Stimulated activated CD8-positive, alpha-beta memory T cell treated with anti-CD3 and anti-CD28 coated beads, Interleukin-15, amount 100 ng/mL, for 1 hour (primary cell): ENCODE data around the gene MB.

ENCODE experiments used
- DNase-seq: peaks from one replicate; pipeline ENCODE4 v3.0.0-alpha.2; 2020; ENCODE audit warnings: low read depth

Gene MB

DNA sequence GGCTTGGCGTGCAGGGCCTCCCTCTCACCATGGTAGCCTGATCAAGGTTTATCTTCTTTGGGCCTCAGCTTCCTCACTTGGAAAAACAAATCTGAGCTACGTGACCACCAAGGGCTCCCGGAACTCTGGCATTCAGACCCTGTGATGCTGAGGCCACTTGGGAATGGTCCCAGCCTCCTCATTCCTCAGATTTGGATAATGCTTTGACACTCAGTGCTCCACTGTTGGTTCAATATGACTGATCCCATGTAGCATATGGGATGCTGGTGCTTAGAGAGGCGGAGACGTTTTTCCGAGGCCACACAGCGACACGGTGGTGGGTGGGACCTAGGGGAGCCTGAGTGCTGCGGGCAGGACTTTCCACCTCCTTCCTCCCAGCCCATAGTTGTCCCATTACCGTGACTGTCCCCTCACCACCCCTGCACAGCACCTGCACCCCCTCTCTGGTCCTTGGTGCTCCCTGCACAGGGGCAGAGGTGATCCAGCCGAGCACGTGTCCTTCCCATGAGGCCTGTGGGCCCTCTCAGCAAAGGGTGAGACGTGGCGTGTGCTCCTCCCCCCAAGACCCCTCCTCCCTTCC lies 23.1 kb downstream of the MB start:
- no peak for DNase-seq

DNA sequence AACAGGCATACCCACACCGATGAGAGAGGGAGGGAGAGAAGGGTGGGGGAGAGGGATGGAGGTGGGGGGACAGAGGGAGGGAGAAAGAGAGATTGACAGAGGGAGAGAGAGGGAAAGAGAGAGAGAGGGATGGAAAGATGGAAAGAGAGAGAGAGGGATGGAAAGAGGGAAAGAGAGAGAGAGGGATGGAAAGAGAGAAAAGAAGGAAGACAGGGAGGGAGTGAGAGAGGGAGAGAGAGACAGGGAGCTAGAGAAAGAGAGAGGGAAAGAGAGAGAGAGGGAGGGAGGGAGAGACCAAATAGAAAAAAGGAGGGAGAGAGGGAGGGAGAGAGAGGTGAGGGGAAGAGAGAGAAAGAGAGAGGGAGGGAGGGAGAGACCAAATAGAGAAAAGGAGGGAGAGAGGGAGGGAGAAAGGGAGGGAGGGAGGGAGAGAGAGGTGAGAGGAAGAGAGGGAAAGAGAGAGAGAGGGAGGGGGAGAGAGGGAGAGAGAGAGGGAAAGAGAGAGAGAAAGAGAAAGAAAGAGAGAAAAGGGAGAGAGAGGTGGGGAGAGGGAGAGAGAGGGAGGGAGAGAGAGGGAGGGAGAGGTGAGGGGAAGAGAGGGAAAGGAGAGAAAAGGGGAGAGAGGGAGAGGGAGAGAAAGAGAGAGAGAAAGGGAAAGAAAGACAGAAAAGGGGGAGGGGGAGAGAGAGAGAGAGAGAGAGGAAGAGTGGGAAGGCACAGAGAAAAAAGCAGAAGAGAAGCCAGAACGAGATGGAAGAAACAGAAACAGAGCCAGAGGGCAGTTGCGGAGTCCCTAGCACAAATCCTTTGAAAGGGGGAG lies 23.8 kb downstream of the MB start:
- DNase-seq, result no peak

DNA sequence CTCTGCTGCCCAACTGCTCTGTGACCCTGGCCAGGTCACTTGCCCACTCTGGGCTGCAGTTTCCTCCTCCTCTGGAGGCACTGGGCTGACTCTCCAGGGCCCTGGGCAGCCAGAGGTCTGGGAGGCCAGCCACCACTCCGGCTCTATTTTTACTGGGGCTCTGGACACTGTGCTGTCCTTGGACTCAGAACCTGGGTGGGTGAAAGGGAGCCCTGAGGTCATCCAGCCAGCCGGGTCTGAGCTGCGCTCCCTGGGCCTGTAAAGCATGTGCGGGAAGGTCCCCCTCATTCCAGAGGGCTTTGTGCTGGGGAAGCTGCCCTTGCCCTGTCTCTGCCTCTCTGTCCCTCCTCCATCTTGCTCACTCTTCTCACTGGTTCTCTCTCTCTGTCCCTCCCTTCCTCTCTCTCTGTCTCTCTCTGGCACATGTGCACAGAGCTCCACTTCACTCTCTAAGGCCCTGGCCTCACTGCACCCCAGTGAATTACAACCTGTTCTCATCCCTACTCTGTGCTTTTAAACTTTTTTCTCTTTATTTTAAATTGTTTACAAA lies 24.6 kb downstream of the MB start:
- no peak for DNase-seq

DNA sequence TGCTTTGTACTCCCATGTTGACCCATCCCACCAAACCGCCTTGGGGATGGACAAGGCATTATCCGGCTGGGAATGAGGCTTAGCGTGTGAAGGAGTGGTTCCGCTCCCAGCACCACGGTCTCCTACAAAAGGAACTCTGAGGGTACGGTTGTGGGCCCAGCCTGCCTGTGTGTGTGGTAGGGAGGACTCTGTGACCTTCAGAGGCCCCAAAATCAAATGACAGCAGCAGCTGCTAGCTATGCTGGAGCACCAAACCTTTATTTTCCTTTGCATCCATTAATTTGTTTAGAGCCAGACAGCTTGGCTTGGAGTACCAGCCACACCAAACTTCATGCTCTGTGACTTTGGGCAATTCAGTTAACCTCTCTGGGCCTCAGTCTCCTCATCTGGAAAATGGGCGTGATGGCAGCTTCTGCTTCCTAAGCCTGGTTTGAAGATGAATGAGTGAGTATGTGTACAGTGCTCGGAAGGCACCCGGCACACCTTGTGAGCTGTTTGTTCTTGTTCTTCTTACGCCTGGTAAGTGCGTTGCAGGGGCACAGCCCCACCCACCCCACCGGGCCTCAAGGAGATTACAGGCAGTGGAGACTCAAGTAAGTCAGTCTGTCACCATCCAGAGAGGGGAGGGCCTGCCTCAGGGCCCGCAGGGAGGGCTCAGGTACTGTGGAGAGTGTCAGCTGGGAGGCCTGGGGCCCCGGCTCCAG lies 25.3 kb downstream of the MB start:
- no peak for DNase-seq

DNA sequence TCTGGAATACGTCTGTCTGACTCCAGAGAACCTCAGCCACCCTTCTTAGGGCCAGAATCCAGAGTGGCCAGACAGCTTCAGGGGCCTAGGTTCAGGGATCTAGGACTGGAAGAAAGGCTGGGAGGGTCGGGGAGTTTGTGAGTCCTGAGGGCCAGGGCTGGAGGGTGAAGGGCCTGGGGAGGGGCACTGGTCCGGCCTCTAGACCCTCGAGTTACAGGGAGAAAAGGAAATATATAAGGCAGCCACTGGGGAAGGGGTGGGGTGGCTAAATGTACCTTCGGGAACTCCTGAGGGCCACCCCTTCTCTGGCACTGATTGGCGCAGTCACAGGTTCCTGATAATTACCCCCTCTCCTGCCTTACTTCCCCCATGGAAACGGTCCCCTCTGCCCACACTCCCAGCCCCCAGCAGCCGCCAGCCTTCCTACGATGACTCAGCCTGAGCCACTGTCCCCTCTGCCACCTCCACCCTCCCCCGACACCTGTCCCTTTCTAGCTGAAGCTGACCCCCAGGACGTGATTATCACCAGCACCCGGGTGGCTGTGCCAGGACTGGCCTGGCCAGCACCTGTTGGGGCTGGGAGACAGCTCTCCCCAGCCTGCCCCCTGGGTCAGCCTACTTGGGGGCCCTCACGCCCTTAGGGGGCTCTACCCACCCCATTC lies 26.4 kb downstream of the MB start:
- no peak for DNase-seq

DNA sequence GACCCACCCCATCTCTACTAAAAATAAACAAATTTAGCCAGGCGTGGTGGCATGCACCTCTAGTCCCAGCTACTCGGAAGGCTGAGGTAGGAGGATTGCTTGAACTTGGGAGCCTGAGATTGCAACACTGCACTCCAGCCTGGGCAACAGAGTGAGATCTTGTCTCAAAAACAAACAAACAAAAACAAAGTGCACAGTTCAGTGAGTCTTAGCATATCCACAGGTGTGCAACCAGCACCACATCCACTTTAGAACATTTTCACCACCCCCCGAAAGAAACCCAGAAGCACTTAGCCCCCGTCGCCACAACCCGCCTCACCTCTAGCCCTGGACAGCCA lies 27.4 kb downstream of the MB start:
- DNase-seq, result no peak

DNA sequence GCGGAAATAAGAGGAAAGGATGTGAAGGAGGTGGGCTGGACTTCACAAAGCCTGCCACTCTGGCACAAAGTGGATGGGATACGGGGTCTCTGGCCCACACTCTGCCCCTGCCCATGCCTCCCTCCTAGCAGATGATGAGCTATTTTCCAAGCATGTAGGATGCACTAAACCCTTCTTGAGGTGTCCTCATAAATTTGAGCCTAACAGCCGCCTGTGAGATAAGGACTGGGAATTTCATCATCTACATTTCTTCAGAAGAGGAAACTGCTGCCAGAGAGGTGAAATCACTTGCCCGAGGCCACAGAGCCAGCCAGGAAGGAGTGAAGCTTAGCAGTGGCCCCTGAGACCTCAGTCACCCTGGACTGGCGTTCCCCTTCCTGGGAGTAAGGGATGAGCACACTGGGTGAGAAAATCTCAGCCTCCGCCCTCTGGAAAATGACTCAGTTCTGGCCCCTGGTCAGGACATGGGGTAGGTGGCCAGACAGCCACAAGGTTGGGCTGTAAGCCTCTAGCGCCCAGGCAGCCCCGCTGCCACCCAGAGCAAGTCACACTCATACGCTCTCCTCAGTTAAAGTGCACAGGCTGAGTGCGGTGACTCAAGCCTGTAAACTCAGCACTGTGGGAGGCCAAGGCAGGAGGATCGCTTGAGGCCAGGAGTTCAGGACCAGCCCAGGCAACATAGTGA lies 27.9 kb downstream of the MB start:
- DNase-seq, result no peak

DNA sequence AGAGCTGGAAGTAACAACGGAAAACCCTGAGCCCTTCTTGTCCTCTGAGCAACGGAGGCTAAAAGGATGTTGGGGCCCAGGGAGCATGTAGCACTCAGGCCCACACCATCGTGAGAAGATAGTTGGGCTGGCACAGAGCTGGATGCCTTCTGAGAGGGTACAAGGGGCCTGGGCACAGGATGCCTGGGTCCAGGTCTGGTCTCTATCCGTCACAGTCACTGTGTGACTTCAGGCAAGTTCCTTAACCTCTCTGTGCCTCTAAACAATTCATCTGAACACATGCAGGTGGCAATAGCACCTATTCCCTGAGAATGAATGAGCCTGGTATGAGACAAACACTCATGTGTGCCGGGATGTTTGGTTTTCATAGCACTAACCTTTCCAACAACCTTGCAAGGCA lies 29.2 kb downstream of the MB start:
- no peak for DNase-seq

DNA sequence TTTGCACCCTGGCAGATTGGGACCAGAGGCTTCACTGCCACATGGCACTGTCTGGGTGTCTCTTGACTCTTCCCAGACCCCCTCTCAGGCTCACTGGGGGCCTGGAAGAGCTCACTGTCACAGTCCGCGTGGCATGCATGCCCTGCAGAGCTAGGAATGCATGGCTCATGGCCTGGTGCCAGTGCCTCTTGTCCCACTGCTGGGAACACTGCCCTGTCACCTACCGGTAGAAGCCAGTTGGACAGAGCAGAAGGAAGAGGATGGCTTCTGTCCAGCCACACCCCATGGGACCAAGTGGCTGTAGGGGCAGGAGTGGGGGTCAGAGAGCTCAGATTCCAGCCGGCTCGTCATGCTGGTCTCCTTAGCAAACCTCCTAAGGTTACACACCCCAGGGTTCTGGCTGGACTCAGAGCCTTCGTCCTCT lies 29.7 kb downstream of the MB start:
- no peak for DNase-seq

DNA sequence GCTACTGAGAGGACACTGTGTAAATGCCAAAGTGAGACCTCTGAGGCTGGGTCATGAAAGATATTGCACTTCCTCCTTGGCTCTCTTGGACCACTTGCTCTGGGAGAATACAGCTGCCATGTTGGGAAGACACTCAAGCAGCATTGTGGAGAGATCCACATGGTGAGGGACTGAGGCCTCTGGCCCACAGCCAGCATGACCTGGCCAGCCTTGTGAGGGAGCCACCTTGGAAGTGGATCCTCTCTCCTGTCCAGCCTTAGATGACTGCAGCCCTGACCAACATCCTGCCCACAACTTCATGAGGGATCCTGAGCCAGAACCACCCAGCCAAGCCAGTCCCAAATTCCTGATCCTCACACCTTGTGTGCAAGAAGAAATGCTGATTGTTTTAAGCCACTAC lies 30.4 kb downstream of the MB start:
- DNase-seq, result no peak

DNA sequence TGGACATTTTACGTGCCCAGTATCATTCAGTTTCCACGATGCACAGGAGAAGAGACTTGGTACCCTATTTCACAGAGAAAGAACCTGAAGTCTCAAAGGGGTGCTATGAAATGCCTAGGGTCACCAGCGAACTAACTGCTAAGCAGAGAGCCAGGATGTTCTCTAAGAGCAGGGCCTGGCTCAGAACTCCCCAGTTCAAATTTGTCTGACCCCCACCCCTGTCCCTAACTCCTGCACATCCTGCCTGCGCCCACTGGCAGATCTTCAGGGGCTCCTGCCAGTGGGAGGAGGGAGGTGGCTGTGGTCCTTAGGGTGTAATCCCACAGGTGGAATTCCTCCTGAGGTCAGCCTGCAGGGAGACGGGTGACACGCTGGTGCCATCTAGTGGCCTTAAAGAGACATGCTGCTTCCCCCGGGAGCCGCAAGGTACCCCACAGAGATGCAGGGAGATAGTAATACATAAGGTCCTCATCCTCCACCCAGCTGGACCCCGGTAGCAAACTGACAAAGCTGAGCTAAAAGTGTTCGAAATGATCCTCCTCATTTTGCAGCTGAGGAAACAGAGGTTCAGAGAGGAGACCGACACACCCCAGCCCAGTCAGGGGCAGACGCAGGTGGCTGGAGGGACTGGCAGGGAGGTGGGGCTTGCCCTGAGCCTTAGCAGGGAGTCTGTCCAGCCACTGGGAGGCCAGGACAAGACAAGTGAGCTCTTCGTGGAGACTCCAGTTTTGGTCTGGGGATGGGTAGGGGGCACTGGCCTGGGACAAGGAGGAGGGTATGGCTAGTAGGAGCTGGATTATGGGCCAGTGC lies 34.1 kb downstream of the MB start:
- peak; percentile 10 for DNase-seq

DNA sequence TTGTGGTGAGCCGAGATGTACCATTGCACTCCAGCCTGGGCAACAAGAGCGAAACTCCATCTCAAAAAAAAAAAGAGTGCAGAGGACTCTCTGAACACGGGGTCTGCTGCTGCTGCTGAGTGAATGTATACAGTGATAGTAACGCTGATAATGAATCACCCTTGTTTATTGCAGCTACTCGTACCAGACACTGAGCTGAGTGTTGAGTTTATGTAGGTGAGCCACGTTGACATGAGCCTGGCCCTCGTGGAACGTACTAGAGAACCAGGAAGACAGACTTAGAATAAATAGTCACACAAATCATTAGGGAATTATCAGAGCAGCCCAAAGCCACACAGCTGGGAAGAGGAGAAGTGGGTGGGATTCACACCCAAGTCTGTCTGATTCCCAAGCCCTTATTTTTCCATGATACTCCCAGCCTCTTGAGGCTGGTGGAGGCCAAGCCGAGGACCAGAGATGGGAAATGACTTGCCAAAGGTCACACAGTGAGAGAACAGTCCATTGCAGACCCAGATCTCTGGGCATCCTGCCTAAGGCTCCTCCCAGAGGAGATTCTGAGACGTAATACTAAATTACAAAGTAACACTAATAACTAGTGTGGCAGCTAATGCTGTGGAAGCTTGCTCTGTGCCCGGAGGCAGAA lies 34.8 kb downstream of the MB start:
- DNase-seq, result no peak

DNA sequence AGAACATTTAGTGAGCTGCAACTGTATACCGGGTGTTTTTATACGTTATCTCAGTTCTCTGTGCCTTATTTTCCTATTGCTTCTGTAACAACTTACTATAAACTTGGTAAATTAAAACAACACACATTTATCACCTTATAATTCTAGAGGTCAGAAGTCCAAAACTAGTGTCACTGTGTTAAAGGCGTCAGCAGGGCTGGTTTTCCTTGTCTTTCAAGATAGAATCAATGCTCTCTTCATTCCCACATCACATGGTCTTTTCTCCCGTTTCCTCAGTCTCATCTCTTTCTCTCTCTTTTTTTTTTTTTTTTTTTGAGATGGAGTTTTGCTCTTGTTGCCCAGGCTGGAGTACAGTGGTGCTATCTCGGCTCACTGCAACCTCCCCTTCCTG lies 36.1 kb downstream of the MB start:
- DNase-seq, result no peak

DNA sequence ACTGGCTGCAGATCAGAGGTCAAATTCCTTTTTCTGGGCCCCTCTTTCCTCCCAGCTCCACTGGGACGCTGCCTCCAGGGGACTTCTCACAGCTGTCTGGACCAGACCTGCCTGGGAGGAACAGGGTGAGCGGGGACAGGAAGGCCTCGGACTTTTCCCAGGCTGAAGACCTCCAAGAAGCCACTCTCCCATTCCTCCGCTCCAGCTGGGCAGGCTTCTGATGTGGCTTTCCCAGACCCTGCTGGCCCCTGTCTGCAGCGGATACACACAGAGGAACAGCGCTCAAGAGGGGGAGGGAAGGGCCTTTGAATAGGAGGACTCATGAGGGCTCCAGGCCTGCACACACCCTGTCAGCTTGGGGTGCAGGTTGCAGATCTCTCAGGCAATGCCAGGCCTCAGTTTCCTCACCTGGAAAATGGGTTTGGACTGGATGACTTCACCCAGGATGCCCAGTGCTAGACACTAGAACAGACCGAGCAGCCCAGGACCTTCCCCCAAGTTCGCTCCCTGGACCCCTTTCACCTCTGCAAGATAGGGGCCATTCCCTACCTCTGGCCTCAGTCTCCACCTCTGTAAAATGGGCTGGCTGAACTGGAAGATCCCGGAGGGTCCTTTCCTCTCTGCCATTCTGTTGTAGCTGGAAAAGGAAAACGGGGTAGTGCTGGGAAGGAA lies 36.6 kb downstream of the MB start:
- no peak for DNase-seq

DNA sequence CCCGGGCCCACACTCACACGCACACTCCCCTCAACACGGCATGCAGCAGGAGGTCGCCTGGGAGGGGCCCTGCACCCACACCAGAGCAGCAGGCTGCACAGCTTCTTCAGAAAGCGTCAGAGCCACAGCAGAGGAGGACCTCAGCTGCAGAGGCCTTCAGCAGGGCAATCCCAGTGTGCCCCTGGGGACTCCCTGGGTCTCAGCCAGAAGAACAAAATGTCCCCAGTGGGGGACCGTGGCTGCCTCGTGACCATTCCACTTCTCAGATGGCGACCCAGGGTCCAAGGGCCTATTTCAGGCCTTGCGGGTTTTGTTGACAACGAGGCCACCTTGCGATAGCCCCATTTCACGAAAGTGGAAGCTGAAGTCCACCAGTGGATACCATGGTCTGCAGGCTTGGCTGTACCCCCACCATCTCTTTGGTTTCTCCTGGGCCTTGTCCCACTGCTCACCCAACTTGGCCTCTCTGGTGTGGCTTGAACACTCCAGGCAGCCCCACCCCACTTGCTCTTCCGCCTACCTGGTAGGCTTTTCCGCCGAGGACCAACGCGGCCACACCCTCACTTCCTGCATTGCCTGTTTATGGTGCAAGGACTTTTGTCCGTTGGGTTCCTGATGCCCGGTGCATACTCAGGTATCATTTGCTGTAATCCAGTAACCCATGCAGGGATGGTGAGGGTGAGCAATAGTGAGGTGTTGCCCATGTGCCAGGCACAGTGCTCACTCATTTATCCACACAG lies 38.1 kb downstream of the MB start:
- DNase-seq, result no peak

DNA sequence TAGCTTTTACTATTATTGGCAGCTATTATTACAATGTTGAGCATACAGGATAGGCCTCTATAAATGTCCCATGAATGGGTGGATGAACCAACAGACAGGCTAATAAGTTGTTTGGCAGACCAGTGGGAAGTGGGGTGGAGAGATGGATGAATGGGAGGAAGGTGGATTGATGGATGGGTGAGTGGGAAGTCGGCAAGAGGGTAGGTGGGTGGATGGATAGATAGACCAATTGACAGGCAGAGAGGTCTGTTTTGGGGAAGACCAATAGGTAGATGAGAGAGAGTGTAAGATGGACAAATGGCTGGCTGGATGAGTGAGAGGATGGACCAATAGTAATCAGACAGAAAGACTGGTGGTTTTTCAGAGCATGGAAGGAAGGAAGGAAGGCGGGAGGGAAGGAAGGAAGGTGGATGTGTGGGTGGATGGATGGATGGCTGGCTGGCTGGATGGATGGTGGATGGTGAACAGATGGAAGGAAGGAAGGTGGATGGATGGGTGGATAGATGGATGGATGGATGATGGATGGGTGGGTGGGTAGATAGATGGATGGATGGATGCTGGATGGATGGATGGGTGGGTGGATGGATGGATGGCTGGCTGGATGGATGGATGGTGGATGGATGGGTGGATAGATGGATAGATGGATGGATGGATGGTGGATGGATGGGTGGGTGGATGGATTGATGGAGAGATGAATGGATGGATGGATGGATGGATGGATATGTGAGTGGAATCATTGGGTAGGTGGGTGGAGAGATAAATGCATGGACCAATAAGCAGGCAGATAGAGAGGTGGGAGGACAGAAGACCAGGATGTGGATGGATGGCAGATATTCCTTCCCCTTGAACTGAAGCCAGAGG lies 39.1 kb downstream of the MB start:
- DNase-seq, result no peak

DNA sequence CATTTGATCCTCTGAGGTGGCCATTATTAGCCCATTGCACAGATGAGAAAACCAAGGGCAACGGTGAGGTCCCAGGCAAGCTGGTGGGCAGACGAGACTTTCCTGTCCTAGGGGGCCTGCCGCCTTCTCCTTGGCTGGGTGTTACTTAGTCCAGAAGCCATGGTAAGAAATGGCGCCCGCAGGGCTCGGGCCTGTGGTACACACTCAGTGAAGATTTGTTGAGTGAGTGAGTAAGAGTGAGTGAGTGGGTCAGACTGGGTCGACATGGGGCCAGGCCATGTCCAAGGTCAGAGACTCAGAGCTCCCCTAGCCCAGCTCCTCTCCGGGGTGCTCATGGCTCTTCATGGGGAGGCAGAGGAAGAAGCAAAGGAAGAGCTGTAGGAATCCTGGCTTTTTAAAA lies 40.5 kb downstream of the MB start:
- DNase-seq, result no peak

DNA sequence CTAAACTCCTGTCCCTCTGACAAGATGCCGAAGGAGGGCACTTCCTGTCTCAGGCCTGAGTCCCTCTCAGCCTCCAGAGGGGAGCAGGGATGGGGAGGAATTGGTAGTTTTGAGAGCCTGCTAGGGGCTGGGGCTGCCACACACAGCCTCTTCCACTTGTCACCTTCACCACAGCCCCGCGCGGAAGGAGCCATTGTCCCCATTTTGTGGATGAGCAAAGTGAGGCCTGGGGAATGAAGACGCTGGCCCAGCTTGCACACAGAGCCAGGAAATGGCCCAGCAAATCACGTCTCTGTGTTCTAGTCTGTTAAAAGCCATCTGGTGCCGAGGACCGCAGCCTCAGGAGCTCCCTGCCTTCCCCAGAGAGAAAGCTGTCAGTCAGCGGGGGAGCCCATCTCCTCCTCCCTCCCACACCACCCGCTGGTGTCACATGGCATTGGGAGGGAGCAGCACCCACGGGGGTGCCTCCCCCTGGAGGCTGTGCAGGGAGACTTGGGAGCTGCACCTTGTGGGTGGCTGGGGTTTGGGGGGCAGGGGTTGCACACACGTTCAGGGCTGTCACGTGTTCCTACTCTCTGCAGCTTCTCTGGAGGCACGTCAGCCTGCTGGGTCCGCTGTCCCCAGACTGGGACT lies 41.9 kb downstream of the MB start:
- no peak for DNase-seq
